Measurements from ENCODE around the gene RPL5. TPM values are rescaled to one million over a fixed set of nuclear protein-coding genes. Genes with fewer than 3 reads are reported as not detected.

RPL5 gene
- total RNA-seq, 1 experiment from 2014 or later = 1,118 TPM

- H3K4me3 ChIP-seq (ENCODE audit: low read depth, low read length) = no peak overlapping the region
- Mint-ChIP-seq H3K4me3 (ENCODE audit: unreplicated experiment) (no peak overlapping the region), H3K27ac (ENCODE audit: unreplicated experiment) (no peak overlapping the region), H3K9me3 (ENCODE audit: unreplicated experiment) (no peaks in the 10 kb centered on the region), H3K4me1 (ENCODE audit: low read depth, unreplicated experiment) (peaks cover 13% of the 10 kb centered on the region), H3K36me3 (ENCODE audit: insufficient read depth, unreplicated experiment) (no peaks in the 10 kb centered on the region), H3K27me3 (ENCODE audit: insufficient read depth, unreplicated experiment) (no peaks in the 10 kb centered on the region)
- H3K9me3 ChIP-seq = no peaks in the 10 kb centered on the region
- H3K4me1 ChIP-seq = peaks cover 10% of the 10 kb centered on the region
- TF ChIP-seq, protein P1, sequence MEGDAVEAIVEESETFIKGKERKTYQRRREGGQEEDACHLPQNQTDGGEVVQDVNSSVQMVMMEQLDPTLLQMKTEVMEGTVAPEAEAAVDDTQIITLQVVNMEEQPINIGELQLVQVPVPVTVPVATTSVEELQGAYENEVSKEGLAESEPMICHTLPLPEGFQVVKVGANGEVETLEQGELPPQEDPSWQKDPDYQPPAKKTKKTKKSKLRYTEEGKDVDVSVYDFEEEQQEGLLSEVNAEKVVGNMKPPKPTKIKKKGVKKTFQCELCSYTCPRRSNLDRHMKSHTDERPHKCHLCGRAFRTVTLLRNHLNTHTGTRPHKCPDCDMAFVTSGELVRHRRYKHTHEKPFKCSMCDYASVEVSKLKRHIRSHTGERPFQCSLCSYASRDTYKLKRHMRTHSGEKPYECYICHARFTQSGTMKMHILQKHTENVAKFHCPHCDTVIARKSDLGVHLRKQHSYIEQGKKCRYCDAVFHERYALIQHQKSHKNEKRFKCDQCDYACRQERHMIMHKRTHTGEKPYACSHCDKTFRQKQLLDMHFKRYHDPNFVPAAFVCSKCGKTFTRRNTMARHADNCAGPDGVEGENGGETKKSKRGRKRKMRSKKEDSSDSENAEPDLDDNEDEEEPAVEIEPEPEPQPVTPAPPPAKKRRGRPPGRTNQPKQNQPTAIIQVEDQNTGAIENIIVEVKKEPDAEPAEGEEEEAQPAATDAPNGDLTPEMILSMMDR (IDR thresholded peaks at IDR 0.05; ENCODE audit: insufficient read depth in 1 of 2, low read depth in 1 of 2, low read length in 1 of 2, severe bottlenecking in 1 of 2, unreplicated experiment in 1 of 2) = no peak
- ChIA-PET POLR2A (no interaction called here), CTCF (no interaction called here)
- intact Hi-C loops (cut with micrococcal nuclease; ENCODE audit: unreplicated experiment) = no loop called here
- DNase-seq = no peak
- no peaks in the 10 kb centered on the region for H3K27me3 ChIP-seq (replicated peaks; ENCODE audit: control insufficient read depth, insufficient read depth, low read length)
- BruUV-seq (replicated peaks) = no TSS peak
- no peaks in the 10 kb centered on the region for H3K36me3 ChIP-seq (ENCODE audit: control insufficient read depth, insufficient read depth, low read length)
These were observed 51.5 kb downstream of the RPL5 start for GRCh38 chr1:92883297-92883696.

DNA sequence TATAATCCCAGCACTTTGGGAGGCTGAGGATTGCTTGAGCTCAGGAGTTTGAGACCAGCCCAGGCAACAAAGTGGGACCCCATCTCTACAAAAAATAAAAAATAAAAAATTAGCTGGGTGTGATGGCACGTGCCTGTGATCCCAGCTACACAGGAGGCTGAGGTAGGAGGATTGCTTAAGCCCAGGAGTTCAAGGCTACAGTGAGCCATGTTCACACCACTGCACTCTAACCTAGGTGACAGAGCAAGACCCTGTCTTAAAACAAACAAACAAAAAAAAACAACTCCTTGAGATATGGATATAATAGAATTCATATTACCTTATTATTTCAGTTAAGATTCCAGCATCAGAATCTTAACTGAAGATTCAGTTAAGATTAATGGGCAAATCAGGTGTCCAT is 52.4 kb downstream of the RPL5 start:
- Mint-ChIP-seq H3K36me3 (ENCODE audit: insufficient read depth, unreplicated experiment) (peaks cover 6% of the 10 kb centered on the region), H3K27ac (ENCODE audit: unreplicated experiment) (no peak overlapping the region), H3K9me3 (ENCODE audit: unreplicated experiment) (peaks cover 9% of the 10 kb centered on the region), H3K27me3 (ENCODE audit: insufficient read depth, unreplicated experiment) (no peaks in the 10 kb centered on the region), H3K4me1 (ENCODE audit: low read depth, unreplicated experiment) (peaks cover 14% of the 10 kb centered on the region), H3K4me3 (ENCODE audit: unreplicated experiment) (no peak overlapping the region)
- ChIA-PET CTCF (no interaction called here), POLR2A (no interaction called here)
- Histone ChIP-seq H3K36me3 (ENCODE audit: control insufficient read depth, insufficient read depth, low read length) (no peaks in the 10 kb centered on the region), H3K4me3 (ENCODE audit: low read depth, low read length) (no peak overlapping the region), H3K27me3 (replicated peaks; ENCODE audit: control insufficient read depth, insufficient read depth, low read length) (no peaks in the 10 kb centered on the region), H3K4me1 (peaks cover 10% of the 10 kb centered on the region), H3K9me3 (no peaks in the 10 kb centered on the region)
- DNase-seq = no peak
- TF ChIP-seq, protein P1 (IDR thresholded peaks at IDR 0.05; ENCODE audit: insufficient read depth in 1 of 2, low read depth in 1 of 2, low read length in 1 of 2, severe bottlenecking in 1 of 2, unreplicated experiment in 1 of 2) = no peak
- no TSS peak for BruUV-seq (replicated peaks)
- intact Hi-C loops (cut with micrococcal nuclease; ENCODE audit: unreplicated experiment) = no loop called here

DNA sequence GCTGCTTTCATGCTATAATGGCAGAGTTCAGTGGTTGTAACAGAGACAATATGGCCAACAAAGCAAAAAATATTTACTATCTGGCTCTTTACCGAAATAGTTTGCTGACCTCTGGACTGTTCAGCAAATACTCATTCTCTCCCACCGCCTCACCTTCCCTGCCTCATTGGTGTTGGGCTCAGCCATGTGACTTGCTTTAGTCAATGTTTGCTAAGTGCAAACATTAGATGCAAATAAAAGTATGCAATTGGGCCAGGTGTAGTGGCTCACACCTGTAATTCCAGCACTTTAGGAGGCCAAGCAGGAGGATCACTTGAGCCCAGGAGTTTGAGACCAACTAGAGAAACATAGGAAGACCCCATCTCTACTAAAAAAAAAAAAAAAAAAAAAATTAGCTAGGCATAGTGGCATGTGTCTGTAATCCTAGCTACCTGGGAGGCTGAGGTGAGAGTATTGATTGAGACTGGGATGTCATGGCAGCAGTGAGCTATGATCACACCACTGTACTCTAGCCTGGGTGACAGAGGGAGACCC is 55.1 kb downstream of the RPL5 start:
- CTCF ChIA-PET = interaction anchor here (0.8 kb wide), 1 partner anchor 193 kb away, joined by 3 read pairs; no protein-coding TSS in a partner anchor
- no TSS peak for BruUV-seq (replicated peaks)
- POLR2A ChIA-PET = no interaction called here
- H3K4me1 Mint-ChIP-seq (ENCODE audit: low read depth, unreplicated experiment) = peaks cover 14% of the 10 kb centered on the region
- Histone ChIP-seq H3K27me3 (replicated peaks; ENCODE audit: control insufficient read depth, insufficient read depth, low read length) (no peaks in the 10 kb centered on the region), H3K9me3 (no peaks in the 10 kb centered on the region), H3K4me1 (peaks cover 10% of the 10 kb centered on the region), H3K4me3 (ENCODE audit: low read depth, low read length) (no peak overlapping the region), H3K36me3 (ENCODE audit: control insufficient read depth, insufficient read depth, low read length) (no peaks in the 10 kb centered on the region)
- H3K4me3 Mint-ChIP-seq (ENCODE audit: unreplicated experiment) = peak overlapping the region; percentile 45
- H3K27ac Mint-ChIP-seq (ENCODE audit: unreplicated experiment) = peak overlapping the region; percentile 83
- TF ChIP-seq, protein P1 (IDR thresholded peaks at IDR 0.05; ENCODE audit: insufficient read depth in 1 of 2, low read depth in 1 of 2, low read length in 1 of 2, severe bottlenecking in 1 of 2, unreplicated experiment in 1 of 2) = no peak
- H3K27me3 Mint-ChIP-seq (ENCODE audit: insufficient read depth, unreplicated experiment) = no peaks in the 10 kb centered on the region
- peaks cover 10% of the 10 kb centered on the region for H3K9me3 Mint-ChIP-seq (ENCODE audit: unreplicated experiment)
- peak; percentile 67 to 82 for DNase-seq
- intact Hi-C loops (cut with micrococcal nuclease; ENCODE audit: unreplicated experiment) = loop anchor here (1.0 kb wide), 1 partner anchor 46 kb away; no protein-coding TSS in a partner anchor
- peaks cover 6% of the 10 kb centered on the region for H3K36me3 Mint-ChIP-seq (ENCODE audit: insufficient read depth, unreplicated experiment)

All from Caco-2 (cell line).